Glutamatergic neuron (in vitro differentiated cells): ENCODE results near the gene MESP2. TPM values are rescaled to one million over a fixed set of nuclear protein-coding genes. Genes with fewer than 3 reads are reported as not detected.

Experiments used
- DNase-seq: peaks from one replicate; pipeline ENCODE4 v3.0.0; 2022
- H3K27ac Mint-ChIP-seq: one replicate; pipeline ENCODE4 v1.8.0; 2020; ENCODE audit warnings: mild to moderate bottlenecking, mixed read lengths, inconsistent platforms; ENCODE audit not compliant: unreplicated experiment
- H3K27me3 Mint-ChIP-seq: one replicate; pipeline ENCODE4 v1.8.0; 2020; ENCODE audit warnings: mild to moderate bottlenecking, moderate library complexity, mixed read lengths, inconsistent platforms; ENCODE audit not compliant: unreplicated experiment
- H3K36me3 Mint-ChIP-seq: one replicate; pipeline ENCODE4 v1.8.0; 2020; ENCODE audit warnings: mild to moderate bottlenecking, mixed read lengths, inconsistent platforms; ENCODE audit not compliant: unreplicated experiment
- H3K4me1 Mint-ChIP-seq: one replicate; pipeline ENCODE4 v1.8.0; 2020; ENCODE audit warnings: mild to moderate bottlenecking, low read depth, mixed read lengths, inconsistent platforms; ENCODE audit not compliant: unreplicated experiment
- H3K4me3 Mint-ChIP-seq: one replicate; pipeline ENCODE4 v1.8.0; 2020; ENCODE audit warnings: mild to moderate bottlenecking, mixed read lengths, inconsistent platforms; ENCODE audit not compliant: unreplicated experiment
- H3K9me3 Mint-ChIP-seq: one replicate; pipeline ENCODE4 v1.8.0; 2020; ENCODE audit warnings: mild to moderate bottlenecking, moderate library complexity, mixed read lengths, inconsistent platforms; ENCODE audit not compliant: unreplicated experiment
- CTCF ChIP-seq: fragments of 200-600 bp; sonication (generic); IDR thresholded peaks from one replicate; pipeline ENCODE4 v1.5.0; 2021; ENCODE audit not compliant: partially characterized antibody, unreplicated experiment
- total RNA-seq: library from RNA; stranded (reverse); fragmentation: NEBNext Ultra II Directional; extraction: Animal tissue kit (Norgen Biotek cat#: 25700); gene quantifications from one replicate; pipeline ENCODE4 v1.2.1, GENCODE V29; 2021; ENCODE audit not compliant: unreplicated experiment

Gene MESP2
- total RNA-seq, 1 donor from 2014 or later: not detected

- H3K27ac Mint-ChIP-seq: peak overlapping the region; percentile 80
- H3K9me3 Mint-ChIP-seq: peaks cover 2% of the 10 kb centered on the region
- H3K4me3 Mint-ChIP-seq: no peak overlapping the region
- DNase-seq: no peak
- no peaks in the 10 kb centered on the region for H3K36me3 Mint-ChIP-seq
- no peaks in the 10 kb centered on the region for H3K4me1 Mint-ChIP-seq
- no peak for TF ChIP-seq CTCF
- H3K27me3 Mint-ChIP-seq: peaks cover 6% of the 10 kb centered on the region
Observed at GRCh38 chr15:89759835-89760234, 16.3 kb upstream of the MESP2 start.

GRCh38 chr15:89760303-89761008, 15.7 kb upstream of the MESP2 start:
- Mint-ChIP-seq H3K9me3 (peaks cover 2% of the 10 kb centered on the region), H3K4me3 (no peak overlapping the region), H3K4me1 (no peaks in the 10 kb centered on the region), H3K27ac (no peak overlapping the region), H3K27me3 (peaks cover 6% of the 10 kb centered on the region), H3K36me3 (no peaks in the 10 kb centered on the region)
- peak; percentile 92 for DNase-seq
- TF ChIP-seq CTCF: peak; percentile 95

GRCh38 chr15:89761009-89761831, 14.9 kb upstream of the MESP2 start:
- TF ChIP-seq CTCF: no peak
- peaks cover 2% of the 10 kb centered on the region for H3K9me3 Mint-ChIP-seq
- H3K27me3 Mint-ChIP-seq: peaks cover 6% of the 10 kb centered on the region
- H3K27ac Mint-ChIP-seq: no peak overlapping the region
- no peak for DNase-seq
- no peaks in the 10 kb centered on the region for H3K4me1 Mint-ChIP-seq
- no peaks in the 10 kb centered on the region for H3K36me3 Mint-ChIP-seq
- no peak overlapping the region for H3K4me3 Mint-ChIP-seq

- Mint-ChIP-seq H3K4me1 (no peaks in the 10 kb centered on the region), H3K4me3 (no peak overlapping the region), H3K27ac (no peak overlapping the region), H3K27me3 (peaks cover 7% of the 10 kb centered on the region), H3K9me3 (peaks cover 2% of the 10 kb centered on the region), H3K36me3 (no peaks in the 10 kb centered on the region)
- no peak for DNase-seq
- no peak for TF ChIP-seq CTCF
Observed at GRCh38 chr15:89761929-89762328, 14.2 kb upstream of the MESP2 start.

- no peak for TF ChIP-seq CTCF
- Mint-ChIP-seq H3K36me3 (no peaks in the 10 kb centered on the region), H3K9me3 (no peaks in the 10 kb centered on the region), H3K4me3 (no peak overlapping the region), H3K27ac (no peak overlapping the region), H3K27me3 (peaks cover 4% of the 10 kb centered on the region), H3K4me1 (no peaks in the 10 kb centered on the region)
- DNase-seq: no peak
Observed at GRCh38 chr15:89765694-89766093, 10.4 kb upstream of the MESP2 start.
